RWPE2 (cell line): ENCODE results near the gene ABL1.
"Not testable (repeated sequence)": the region's sequence is repeated elsewhere in the genome, so short reads cannot be mapped to it uniquely, and the experiment has no call there.

Experiments used
- ATAC-seq: fragments of 200-7000 bp; cut with Tn5 transposase; 3 replicates; pipeline ENCODE4 v1.9.1; 2021; ENCODE audit warnings: low read depth
- DNase-seq: peaks from one replicate; pipeline ENCODE4 v3.0.0-alpha.2; 2020; ENCODE audit warnings: low spot score
- H3K27ac ChIP-seq: fragments of 450-650 bp; 2 replicates; pipeline ENCODE4 v1.5.1; 2017; ENCODE audit warnings: mild to moderate bottlenecking; ENCODE audit not compliant: poor library complexity, severe bottlenecking
- H3K27me3 ChIP-seq: fragments of 250-450 bp; sonication (Bioruptor Pico); 2 replicates; pipeline ENCODE4 v1.5.1; 2021; ENCODE audit warnings: mild to moderate bottlenecking, moderate library complexity; ENCODE audit not compliant: insufficient read depth, poor library complexity, severe bottlenecking
- H3K36me3 ChIP-seq: fragments of 250-450 bp; sonication (Bioruptor Pico); 2 replicates; pipeline ENCODE4 v1.5.1; 2020; ENCODE audit warnings: low read depth, mild to moderate bottlenecking, moderate library complexity
- H3K4me1 ChIP-seq: fragments of 250-450 bp; sonication (Bioruptor Pico); 2 replicates; pipeline ENCODE4 v1.5.1; 2021; ENCODE audit warnings: mild to moderate bottlenecking, moderate library complexity; ENCODE audit not compliant: insufficient read depth, poor library complexity, severe bottlenecking
- H3K4me3 ChIP-seq: fragments of 250-450 bp; sonication (Bioruptor Pico); 2 replicates; pipeline ENCODE4 v1.5.1; 2021; ENCODE audit warnings: mild to moderate bottlenecking, moderate library complexity; ENCODE audit not compliant: severe bottlenecking
- H3K9me3 ChIP-seq: fragments of 250-450 bp; sonication (Bioruptor Pico); 2 replicates; pipeline ENCODE4 v1.5.1; 2021; ENCODE audit warnings: mild to moderate bottlenecking, moderate library complexity; ENCODE audit not compliant: severe bottlenecking
- CTCF ChIP-seq: fragments of 450-650 bp; IDR thresholded peaks from one replicate; pipeline ENCODE4 v1.5.1; 2017; ENCODE audit warnings: mild to moderate bottlenecking, moderate library complexity; ENCODE audit not compliant: poor library complexity, severe bottlenecking

ABL1 gene

GRCh38 chr9:130845254-130845653, 10.2 kb downstream of the ABL1 start:
- DNase-seq = no peak
- peaks cover 3% of the 10 kb centered on the region for H3K9me3 ChIP-seq
- H3K4me1 ChIP-seq = peaks cover 36% of the 10 kb centered on the region
- no peaks in the 10 kb centered on the region for H3K27me3 ChIP-seq
- peak overlapping the region; percentile 100 for H3K27ac ChIP-seq
- no peak for ATAC-seq
- H3K36me3 ChIP-seq = no peaks in the 10 kb centered on the region
- no peak for TF ChIP-seq CTCF
- H3K4me3 ChIP-seq = peak overlapping the region; percentile 1

GRCh38 chr9:130845901-130846481, 10.9 kb downstream of the ABL1 start:
- no peaks in the 10 kb centered on the region for H3K36me3 ChIP-seq
- peaks cover 3% of the 10 kb centered on the region for H3K9me3 ChIP-seq
- DNase-seq = no peak
- ATAC-seq = peak; percentile 7; the same call in 1 of the 3 replicates
- H3K27ac ChIP-seq = peak overlapping the region; percentile 100
- H3K4me1 ChIP-seq = peaks cover 36% of the 10 kb centered on the region
- H3K27me3 ChIP-seq = no peaks in the 10 kb centered on the region
- TF ChIP-seq CTCF = no peak
- no peak overlapping the region for H3K4me3 ChIP-seq

GRCh38 chr9:130846487-130847305, 11.6 kb downstream of the ABL1 start:
- peak; percentile 81 for DNase-seq
- Histone ChIP-seq H3K9me3 (peaks cover 3% of the 10 kb centered on the region), H3K27me3 (no peaks in the 10 kb centered on the region), H3K4me3 (no peak overlapping the region), H3K36me3 (no peaks in the 10 kb centered on the region), H3K4me1 (peaks cover 36% of the 10 kb centered on the region), H3K27ac (peak overlapping the region; percentile 100)
- peak; percentile 48 for ATAC-seq
- TF ChIP-seq CTCF = no peak

- TF ChIP-seq CTCF = peak; percentile 45
- peaks cover 4% of the 10 kb centered on the region; the same call in 1 of the 2 replicates for H3K36me3 ChIP-seq
- H3K27me3 ChIP-seq = no peaks in the 10 kb centered on the region
- H3K4me3 ChIP-seq = no peak overlapping the region
- peak overlapping the region; percentile 100 for H3K27ac ChIP-seq
- DNase-seq = peak; percentile 85
- H3K9me3 ChIP-seq = peaks cover 3% of the 10 kb centered on the region
- peak; percentile 92 for ATAC-seq
- H3K4me1 ChIP-seq = peaks cover 36% of the 10 kb centered on the region
Measured at GRCh38 chr9:130847306-130848217, 12.5 kb downstream of the ABL1 start.

GRCh38 chr9:130848514-130848913, 13.5 kb downstream of the ABL1 start:
- peaks cover 36% of the 10 kb centered on the region for H3K4me1 ChIP-seq
- not testable (repeated sequence) for H3K27me3 ChIP-seq, DNase-seq, H3K4me3 ChIP-seq, ATAC-seq, H3K36me3 ChIP-seq, H3K9me3 ChIP-seq
- H3K27ac ChIP-seq = peak overlapping the region; percentile 100
